ENCODE measurements around the gene SDK1.

Gene SDK1

DNA sequence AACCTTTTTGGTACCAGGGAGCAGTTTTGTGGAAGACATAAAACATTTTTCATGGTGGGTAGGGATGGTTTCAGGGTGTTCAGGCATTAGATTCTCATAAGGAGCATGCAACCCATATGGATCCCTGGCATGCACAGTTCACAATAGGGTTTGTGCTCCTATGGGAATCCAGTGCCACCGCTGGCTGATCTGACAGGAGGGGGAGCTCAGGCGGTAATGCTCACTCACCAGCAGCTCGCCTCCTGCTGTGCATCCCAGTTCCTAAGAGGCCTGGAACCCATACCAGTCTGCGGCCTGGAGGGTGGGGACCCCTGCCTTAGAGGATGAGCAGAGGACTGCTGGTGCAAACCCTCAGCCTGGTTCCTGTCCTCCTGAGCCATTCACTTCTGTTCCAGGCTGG, 561.7 kb downstream of the SDK1 start:
- DNase-seq (ENCODE audit: low spot score), result no peak
- Histone ChIP-seq H3K4me3 (ENCODE audit: low read length in 2 of 2) (no peak overlapping the region), H4K91ac (ENCODE audit: low read depth, low read length, poor library complexity) (no peak overlapping the region), H3K14ac (ENCODE audit: low read length) (no peak overlapping the region), H3K18ac (ENCODE audit: low read length) (no peak overlapping the region), H3K79me1 (ENCODE audit: low read depth, low read length) (no peaks in the 10 kb centered on the region), H2BK5ac (ENCODE audit: low read length) (no peak overlapping the region), H2BK15ac (ENCODE audit: low read length) (no peak overlapping the region), H3K4me2 (ENCODE audit: insufficient read depth, low read length, poor library complexity, severe bottlenecking) (no peak overlapping the region), H3K23ac (ENCODE audit: low read depth, low read length, poor library complexity) (no peak overlapping the region), H2AFZ (ENCODE audit: low read length) (no peak overlapping the region), H3K9me3 (replicated peaks in 1 of 2; ENCODE audit: control insufficient read depth in 2 of 2, insufficient read depth in 1 of 2, low read depth in 1 of 2, low read length in 2 of 2) (peaks cover 0 to 16% of the 10 kb centered on the region in 2 donors), H2BK120ac (ENCODE audit: low read depth, low read length) (no peak overlapping the region), H2AK5ac (ENCODE audit: low read depth, low read length) (no peak overlapping the region), H3K27me3 (ENCODE audit: control insufficient read depth in 3 of 3, insufficient read depth in 3 of 3, low read depth in 1 of 3, low read length in 3 of 3) (no peaks in the 10 kb centered on the region), H3K4ac (ENCODE audit: low read length) (no peak overlapping the region), H2BK12ac (ENCODE audit: low read length) (no peak overlapping the region), H3K9ac (ENCODE audit: low read depth, low read length, poor library complexity) (no peak overlapping the region), H3K4me1 (ENCODE audit: control insufficient read depth in 2 of 2, insufficient read depth in 1 of 2, low read depth in 1 of 2, low read length in 2 of 2) (peaks cover 2 to 15% of the 10 kb centered on the region in 2 donors), H3K36me3 (replicated peaks in 1 of 2; ENCODE audit: control insufficient read depth in 2 of 2, insufficient read depth in 2 of 2, low read length in 2 of 2) (no peaks in the 10 kb centered on the region), H4K8ac (ENCODE audit: low read depth, low read length) (no peak overlapping the region), H3K27ac (replicated peaks; ENCODE audit: low read length) (no peak overlapping the region)
- no CpG with 5 or more reads among the region's 4 CpGs for WGBS, 2 donors (ENCODE audit: extremely low coverage in 2 of 2, insufficient read length in 2 of 2, insufficient replicate concordance in 1 of 2)

DNA sequence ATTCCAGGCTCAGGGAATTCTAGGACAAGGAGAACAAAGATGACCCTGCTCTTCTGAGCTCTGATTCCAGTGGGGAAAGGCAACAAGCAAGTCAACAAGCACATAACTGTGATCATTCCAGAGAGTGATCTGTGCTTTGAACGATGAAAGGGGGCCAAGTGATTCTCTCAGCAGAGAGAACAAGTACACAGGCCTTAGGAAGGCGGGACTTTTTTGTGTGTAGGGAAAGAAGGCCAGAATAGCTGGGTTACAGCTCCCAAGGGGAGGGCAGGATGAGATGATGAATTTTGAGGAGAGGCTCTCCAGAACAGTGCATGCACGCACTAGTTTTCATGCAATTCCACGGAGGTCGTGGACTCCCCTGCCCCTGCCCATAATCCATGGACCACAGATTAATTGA, 565.2 kb downstream of the SDK1 start:
- H3K36me3 ChIP-seq (replicated peaks in 1 of 2; ENCODE audit: control insufficient read depth in 2 of 2, insufficient read depth in 2 of 2, low read length in 2 of 2), result no peaks in the 10 kb centered on the region
- no peak overlapping the region for H3K18ac ChIP-seq (ENCODE audit: low read length)
- no peak overlapping the region for H3K23ac ChIP-seq (ENCODE audit: low read depth, low read length, poor library complexity)
- H3K4me1 ChIP-seq (ENCODE audit: control insufficient read depth in 2 of 2, insufficient read depth in 1 of 2, low read depth in 1 of 2, low read length in 2 of 2), result peaks cover 2 to 12% of the 10 kb centered on the region in 2 donors
- H3K27ac ChIP-seq (replicated peaks; ENCODE audit: low read length), result no peak overlapping the region
- no peak overlapping the region for H2BK120ac ChIP-seq (ENCODE audit: low read depth, low read length)
- H3K9me3 ChIP-seq (replicated peaks in 1 of 2; ENCODE audit: control insufficient read depth in 2 of 2, insufficient read depth in 1 of 2, low read depth in 1 of 2, low read length in 2 of 2), result peaks cover under 1 to 17% of the 10 kb centered on the region in 2 donors
- H2BK15ac ChIP-seq (ENCODE audit: low read length), result no peak overlapping the region
- DNase-seq (ENCODE audit: low spot score), result no peak
- no peaks in the 10 kb centered on the region for H3K79me1 ChIP-seq (ENCODE audit: low read depth, low read length)
- no peak overlapping the region for H4K8ac ChIP-seq (ENCODE audit: low read depth, low read length)
- no peak overlapping the region for H3K4me2 ChIP-seq (ENCODE audit: insufficient read depth, low read length, poor library complexity, severe bottlenecking)
- H2AFZ ChIP-seq (ENCODE audit: low read length), result no peak overlapping the region
- H2BK12ac ChIP-seq (ENCODE audit: low read length), result no peak overlapping the region
- no peak overlapping the region for H2AK5ac ChIP-seq (ENCODE audit: low read depth, low read length)
- no peak overlapping the region for H3K4ac ChIP-seq (ENCODE audit: low read length)
- no peaks in the 10 kb centered on the region for H3K27me3 ChIP-seq (ENCODE audit: control insufficient read depth in 3 of 3, insufficient read depth in 3 of 3, low read depth in 1 of 3, low read length in 3 of 3)
- no peak overlapping the region for H3K4me3 ChIP-seq (ENCODE audit: low read length in 2 of 2)
- WGBS, 2 donors (ENCODE audit: extremely low coverage in 2 of 2, insufficient read length in 2 of 2, insufficient replicate concordance in 1 of 2), result no CpG with 5 or more reads among the region's 5 CpGs
- no peak overlapping the region for H4K91ac ChIP-seq (ENCODE audit: low read depth, low read length, poor library complexity)
- no peak overlapping the region for H3K14ac ChIP-seq (ENCODE audit: low read length)
- no peak overlapping the region for H3K9ac ChIP-seq (ENCODE audit: low read depth, low read length, poor library complexity)
- H2BK5ac ChIP-seq (ENCODE audit: low read length), result no peak overlapping the region

DNA sequence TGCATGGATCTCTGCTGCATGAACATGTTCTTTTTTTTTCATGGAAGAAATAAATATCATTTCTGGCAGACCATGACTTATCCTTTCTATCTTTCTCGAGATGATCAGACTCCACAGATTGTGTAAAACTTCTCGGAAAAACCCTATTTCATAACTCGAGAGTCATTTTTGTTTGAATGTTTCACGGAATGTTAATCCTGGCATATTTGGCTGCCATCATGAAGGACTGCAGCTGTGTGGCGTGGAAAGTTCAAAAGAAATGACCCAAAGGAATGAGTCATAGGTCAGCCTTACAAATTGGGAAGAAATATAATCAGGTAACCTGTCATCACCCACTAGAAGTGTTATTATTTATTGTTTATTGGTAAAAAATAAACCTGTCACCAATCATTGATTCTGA, 566.8 kb downstream of the SDK1 start:
- no peak overlapping the region for H4K8ac ChIP-seq (ENCODE audit: low read depth, low read length)
- no peaks in the 10 kb centered on the region for H3K36me3 ChIP-seq (replicated peaks in 1 of 2; ENCODE audit: control insufficient read depth in 2 of 2, insufficient read depth in 2 of 2, low read length in 2 of 2)
- H3K4me1 ChIP-seq (ENCODE audit: control insufficient read depth in 2 of 2, insufficient read depth in 1 of 2, low read depth in 1 of 2, low read length in 2 of 2), result no peaks in the 10 kb centered on the region
- H2BK15ac ChIP-seq (ENCODE audit: low read length), result no peak overlapping the region
- H3K4ac ChIP-seq (ENCODE audit: low read length), result no peak overlapping the region
- H3K4me2 ChIP-seq (ENCODE audit: insufficient read depth, low read length, poor library complexity, severe bottlenecking), result no peak overlapping the region
- no peak overlapping the region for H3K4me3 ChIP-seq (ENCODE audit: low read length in 2 of 2)
- H3K23ac ChIP-seq (ENCODE audit: low read depth, low read length, poor library complexity), result no peak overlapping the region
- no peak overlapping the region for H2BK5ac ChIP-seq (ENCODE audit: low read length)
- peaks cover 4 to 21% of the 10 kb centered on the region in 2 donors for H3K9me3 ChIP-seq (replicated peaks in 1 of 2; ENCODE audit: control insufficient read depth in 2 of 2, insufficient read depth in 1 of 2, low read depth in 1 of 2, low read length in 2 of 2)
- no peak overlapping the region for H4K91ac ChIP-seq (ENCODE audit: low read depth, low read length, poor library complexity)
- H2AFZ ChIP-seq (ENCODE audit: low read length), result no peak overlapping the region
- no peaks in the 10 kb centered on the region for H3K27me3 ChIP-seq (ENCODE audit: control insufficient read depth in 3 of 3, insufficient read depth in 3 of 3, low read depth in 1 of 3, low read length in 3 of 3)
- DNase-seq (ENCODE audit: low spot score), result no peak
- no peak overlapping the region for H3K14ac ChIP-seq (ENCODE audit: low read length)
- WGBS, 2 donors (ENCODE audit: extremely low coverage in 2 of 2, insufficient read length in 2 of 2, insufficient replicate concordance in 1 of 2), result no CpG with 5 or more reads among the region's 5 CpGs
- H2AK5ac ChIP-seq (ENCODE audit: low read depth, low read length), result no peak overlapping the region
- H3K18ac ChIP-seq (ENCODE audit: low read length), result no peak overlapping the region
- H2BK12ac ChIP-seq (ENCODE audit: low read length), result no peak overlapping the region
- H2BK120ac ChIP-seq (ENCODE audit: low read depth, low read length), result no peak overlapping the region
- H3K9ac ChIP-seq (ENCODE audit: low read depth, low read length, poor library complexity), result no peak overlapping the region
- H3K27ac ChIP-seq (replicated peaks; ENCODE audit: low read length), result no peak overlapping the region
- H3K79me1 ChIP-seq (ENCODE audit: low read depth, low read length), result no peaks in the 10 kb centered on the region

DNA sequence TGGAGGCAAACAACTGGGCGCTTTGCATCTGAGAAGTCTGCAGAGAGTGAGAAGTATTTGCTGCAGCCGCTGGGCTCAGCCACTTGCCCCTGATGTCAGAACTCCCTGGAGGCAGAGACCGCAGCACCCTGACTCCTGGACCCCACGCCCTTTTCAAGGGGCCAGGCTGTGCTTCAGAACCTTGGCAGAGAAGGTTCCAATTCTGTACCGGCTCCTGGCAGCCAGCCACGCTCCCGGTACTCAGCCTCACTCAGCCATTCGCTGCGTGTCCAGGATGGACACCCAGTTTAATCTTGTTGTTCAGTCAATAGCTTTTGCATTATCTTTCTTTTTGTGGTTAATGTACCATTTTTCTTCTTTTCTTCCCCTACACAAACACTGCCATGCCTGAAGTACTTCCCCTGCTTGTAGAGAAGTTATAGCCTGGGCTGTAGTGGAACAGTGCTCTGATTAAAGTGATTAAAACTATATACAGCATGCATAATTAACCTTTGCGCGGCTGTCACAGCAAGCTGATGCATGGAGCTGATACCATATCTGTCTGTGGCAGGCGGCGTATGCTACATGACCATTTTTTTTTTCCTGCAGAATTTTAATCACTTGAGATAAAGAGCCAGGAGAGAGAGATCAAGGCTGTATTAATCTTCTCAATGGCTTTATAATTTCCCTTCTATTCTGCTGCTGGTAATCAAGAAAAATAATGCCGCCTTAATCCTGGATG, 578.5 kb downstream of the SDK1 start:
- Histone ChIP-seq H2BK15ac (ENCODE audit: low read length) (no peak overlapping the region), H3K4me3 (ENCODE audit: low read length in 2 of 2) (no peak overlapping the region), H4K8ac (ENCODE audit: low read depth, low read length) (no peak overlapping the region), H3K9ac (ENCODE audit: low read depth, low read length, poor library complexity) (no peak overlapping the region), H2BK5ac (ENCODE audit: low read length) (no peak overlapping the region), H3K27me3 (ENCODE audit: control insufficient read depth in 3 of 3, insufficient read depth in 3 of 3, low read depth in 1 of 3, low read length in 3 of 3) (no peaks in the 10 kb centered on the region), H3K4me1 (ENCODE audit: control insufficient read depth in 2 of 2, insufficient read depth in 1 of 2, low read depth in 1 of 2, low read length in 2 of 2) (no peaks in the 10 kb centered on the region), H3K36me3 (replicated peaks in 1 of 2; ENCODE audit: control insufficient read depth in 2 of 2, insufficient read depth in 2 of 2, low read length in 2 of 2) (no peaks in the 10 kb centered on the region), H3K79me1 (ENCODE audit: low read depth, low read length) (no peaks in the 10 kb centered on the region), H3K4ac (ENCODE audit: low read length) (no peak overlapping the region), H3K14ac (ENCODE audit: low read length) (no peak overlapping the region), H2AFZ (ENCODE audit: low read length) (no peak overlapping the region), H2AK5ac (ENCODE audit: low read depth, low read length) (no peak overlapping the region), H3K23ac (ENCODE audit: low read depth, low read length, poor library complexity) (no peak overlapping the region), H3K27ac (replicated peaks; ENCODE audit: low read length) (no peak overlapping the region), H2BK120ac (ENCODE audit: low read depth, low read length) (no peak overlapping the region), H4K91ac (ENCODE audit: low read depth, low read length, poor library complexity) (no peak overlapping the region), H3K18ac (ENCODE audit: low read length) (peak overlapping the region; percentile 67), H3K9me3 (replicated peaks in 1 of 2; ENCODE audit: control insufficient read depth in 2 of 2, insufficient read depth in 1 of 2, low read depth in 1 of 2, low read length in 2 of 2) (no peaks in the 10 kb centered on the region), H2BK12ac (ENCODE audit: low read length) (no peak overlapping the region), H3K4me2 (ENCODE audit: insufficient read depth, low read length, poor library complexity, severe bottlenecking) (no peak overlapping the region)
- no CpG with 5 or more reads among the region's 14 CpGs for WGBS, 2 donors (ENCODE audit: extremely low coverage in 2 of 2, insufficient read length in 2 of 2, insufficient replicate concordance in 1 of 2)
- DNase-seq (ENCODE audit: low spot score), result no peak
